OCI-LY1 (cell line): ENCODE measurements around the gene PAK4.
"Not testable (repeated sequence)": the region's sequence is repeated elsewhere in the genome, so short reads cannot be mapped to it uniquely, and the experiment has no call there.

Experiments
- H2AFZ ChIP-seq: fragments of 200-600 bp; sonication (generic), shearing (Covaris generic); 2 replicates; pipeline ENCODE4 v1.6.0; 2014; ENCODE audit warnings: antibody characterized with exemption, mild to moderate bottlenecking, low read length
- H3F3A ChIP-seq: fragments of 200-600 bp; sonication (generic), shearing (Covaris generic); 2 replicates; pipeline ENCODE4 v1.6.0; 2014; ENCODE audit warnings: mild to moderate bottlenecking, antibody characterized with exemption, low read length, moderate library complexity; ENCODE audit not compliant: insufficient read depth
- H3K27ac ChIP-seq: fragments of 200-600 bp; sonication (generic); 2 replicates; pipeline ENCODE4 v1.5.1; 2014; ENCODE audit warnings: low read length, mixed run types, mild to moderate bottlenecking, low read depth; ENCODE audit not compliant: poor library complexity, severe bottlenecking
- H3K27me3 ChIP-seq: fragments of 200-600 bp; sonication (generic); 2 replicates; pipeline ENCODE4 v1.6.0; 2014; ENCODE audit warnings: antibody characterized with exemption, mild to moderate bottlenecking, low read length, moderate library complexity; ENCODE audit not compliant: insufficient read depth
- H3K36me3 ChIP-seq: fragments of 200-600 bp; sonication (generic); 2 replicates; pipeline ENCODE4 v1.6.1; 2014; ENCODE audit warnings: mild to moderate bottlenecking, antibody characterized with exemption, low read length, moderate library complexity, mixed read lengths; ENCODE audit not compliant: insufficient read depth
- H3K4me1 ChIP-seq: fragments of 200-600 bp; sonication (generic); 2 replicates; pipeline ENCODE4 v1.5.1; 2014; ENCODE audit warnings: mild to moderate bottlenecking, low read length, moderate library complexity; ENCODE audit not compliant: insufficient read depth, severe bottlenecking
- H3K4me2 ChIP-seq: fragments of 200-600 bp; sonication (generic), shearing (Covaris generic); 2 replicates; pipeline ENCODE4 v1.6.1; 2014; ENCODE audit warnings: low read length
- H3K4me3 ChIP-seq: fragments of 200-600 bp; sonication (generic); 2 replicates; pipeline ENCODE4 v1.5.1; 2014; ENCODE audit warnings: low read length, low read depth, mild to moderate bottlenecking, mixed read lengths; ENCODE audit not compliant: poor library complexity, severe bottlenecking
- H3K79me2 ChIP-seq: fragments of 200-600 bp; shearing (Covaris generic); 2 replicates; pipeline ENCODE4 v1.6.1; 2016; ENCODE audit warnings: mixed run types, low read length, mixed read lengths; ENCODE audit not compliant: insufficient read depth
- H3K9ac ChIP-seq: fragments of 200-600 bp; sonication (generic), shearing (Covaris generic); 2 replicates; pipeline ENCODE4 v1.6.1; 2014; ENCODE audit warnings: mild to moderate bottlenecking, low read length, mixed read lengths
- H3K9me2 ChIP-seq: fragments of 200-600 bp; sonication (generic), shearing (Covaris generic); 2 replicates; pipeline ENCODE4 v1.6.1; 2014; ENCODE audit warnings: low read depth, mild to moderate bottlenecking, low read length, mixed read lengths
- H3K9me3 ChIP-seq: fragments of 200-600 bp; shearing (Covaris generic); 2 replicates; pipeline ENCODE4 v1.6.1; 2014; ENCODE audit warnings: low read length, mixed read lengths
- H4K20me1 ChIP-seq: fragments of 200-600 bp; sonication (generic), shearing (Covaris generic); 2 replicates; pipeline ENCODE4 v1.6.0; 2016; ENCODE audit warnings: mild to moderate bottlenecking, low read length; ENCODE audit not compliant: insufficient read depth
- CTCF ChIP-seq: fragments of 200-600 bp; sonication (generic), shearing (Covaris generic); IDR thresholded peaks from 2 replicates; pipeline ENCODE4 v1.5.1; 2017; ENCODE audit warnings: mild to moderate bottlenecking, antibody characterized with exemption, low read length, moderate library complexity, mixed read lengths
- EZH2 ChIP-seq: fragments of 200-600 bp; sonication (generic), shearing (Covaris generic); IDR thresholded peaks from 2 replicates; pipeline ENCODE4 v1.8.0; 2017; ENCODE audit warnings: borderline replicate concordance, mixed run types, mild to moderate bottlenecking, antibody characterized with exemption, low read length, moderate library complexity, mixed read lengths

Gene PAK4

GRCh38 chr19:39085392-39085791 is 40.2 kb upstream of the PAK4 start:
- Histone ChIP-seq H3K9me2 (no peaks in the 10 kb centered on the region), H3F3A (no peaks in the 10 kb centered on the region), H2AFZ (no peak overlapping the region), H3K4me1 (no peaks in the 10 kb centered on the region), H3K4me3 (no peak overlapping the region), H3K4me2 (no peak overlapping the region), H3K79me2 (no peaks in the 10 kb centered on the region), H3K36me3 (no peaks in the 10 kb centered on the region), H3K27me3 (peaks cover 9% of the 10 kb centered on the region; the same call in 1 of the 2 replicates), H3K9ac (no peak overlapping the region), H4K20me1 (no peaks in the 10 kb centered on the region), H3K9me3 (no peaks in the 10 kb centered on the region), H3K27ac (no peak overlapping the region)
- TF ChIP-seq EZH2 (no peak), CTCF (no peak)

GRCh38 chr19:39086386-39086785 is 39.2 kb upstream of the PAK4 start:
- H3K27me3 ChIP-seq: peaks cover 9% of the 10 kb centered on the region; the same call in 1 of the 2 replicates
- no peaks in the 10 kb centered on the region for H3K36me3 ChIP-seq
- H3K27ac ChIP-seq: no peak overlapping the region
- H3K4me3 ChIP-seq: no peak overlapping the region
- no peak overlapping the region for H3K4me2 ChIP-seq
- no peaks in the 10 kb centered on the region for H3F3A ChIP-seq
- H3K9ac ChIP-seq: no peak overlapping the region
- no peak overlapping the region for H2AFZ ChIP-seq
- no peaks in the 10 kb centered on the region for H3K9me2 ChIP-seq
- H4K20me1 ChIP-seq: no peaks in the 10 kb centered on the region
- H3K79me2 ChIP-seq: no peaks in the 10 kb centered on the region
- H3K4me1 ChIP-seq: no peaks in the 10 kb centered on the region
- TF ChIP-seq EZH2: no peak
- no peak for TF ChIP-seq CTCF
- H3K9me3 ChIP-seq: no peaks in the 10 kb centered on the region

GRCh38 chr19:39087907-39088686 is 37.5 kb upstream of the PAK4 start:
- Histone ChIP-seq H4K20me1 (no peaks in the 10 kb centered on the region), H3K4me2 (no peak overlapping the region), H3K27me3 (peaks cover 9% of the 10 kb centered on the region; the same call in 1 of the 2 replicates)

GRCh38 chr19:39090016-39090415 is 35.6 kb upstream of the PAK4 start:
- not testable (repeated sequence) for H3K79me2 ChIP-seq, H3K4me1 ChIP-seq

More at GRCh38 chr19:39087907-39088686, 37.5 kb upstream of the PAK4 start:
- Histone ChIP-seq H3K36me3 (no peaks in the 10 kb centered on the region), H3F3A (no peaks in the 10 kb centered on the region), H3K9me2 (no peaks in the 10 kb centered on the region), H3K9me3 (no peaks in the 10 kb centered on the region), H3K4me1 (no peaks in the 10 kb centered on the region), H3K79me2 (no peaks in the 10 kb centered on the region), H3K27ac (no peak overlapping the region), H2AFZ (no peak overlapping the region), H3K9ac (no peak overlapping the region), H3K4me3 (no peak overlapping the region)
- TF ChIP-seq EZH2 (no peak), CTCF (no peak)

More at GRCh38 chr19:39090016-39090415, 35.6 kb upstream of the PAK4 start:
- not testable (repeated sequence) for H3K27ac ChIP-seq, H3K27me3 ChIP-seq, H3K36me3 ChIP-seq, H3F3A ChIP-seq, H2AFZ ChIP-seq, H3K9me2 ChIP-seq, H3K9ac ChIP-seq, H3K4me2 ChIP-seq, H3K9me3 ChIP-seq, H4K20me1 ChIP-seq, H3K4me3 ChIP-seq
